ENCODE results near the gene MRPL2. TPM values are rescaled to one million over a fixed set of nuclear protein-coding genes. Genes with fewer than 3 reads are reported as not detected.

MRPL2 gene
- total and polyA plus RNA-seq, 2 of the 8 experiments (the other 6 are each of a cell fraction or from before 2014, with no cell fraction given): 58.7 to 99.9 TPM

GRCh38 chr6:43047998-43048397 is 11.2 kb downstream of the MRPL2 start (continued):
- TF ChIP-seq, protein P1, sequence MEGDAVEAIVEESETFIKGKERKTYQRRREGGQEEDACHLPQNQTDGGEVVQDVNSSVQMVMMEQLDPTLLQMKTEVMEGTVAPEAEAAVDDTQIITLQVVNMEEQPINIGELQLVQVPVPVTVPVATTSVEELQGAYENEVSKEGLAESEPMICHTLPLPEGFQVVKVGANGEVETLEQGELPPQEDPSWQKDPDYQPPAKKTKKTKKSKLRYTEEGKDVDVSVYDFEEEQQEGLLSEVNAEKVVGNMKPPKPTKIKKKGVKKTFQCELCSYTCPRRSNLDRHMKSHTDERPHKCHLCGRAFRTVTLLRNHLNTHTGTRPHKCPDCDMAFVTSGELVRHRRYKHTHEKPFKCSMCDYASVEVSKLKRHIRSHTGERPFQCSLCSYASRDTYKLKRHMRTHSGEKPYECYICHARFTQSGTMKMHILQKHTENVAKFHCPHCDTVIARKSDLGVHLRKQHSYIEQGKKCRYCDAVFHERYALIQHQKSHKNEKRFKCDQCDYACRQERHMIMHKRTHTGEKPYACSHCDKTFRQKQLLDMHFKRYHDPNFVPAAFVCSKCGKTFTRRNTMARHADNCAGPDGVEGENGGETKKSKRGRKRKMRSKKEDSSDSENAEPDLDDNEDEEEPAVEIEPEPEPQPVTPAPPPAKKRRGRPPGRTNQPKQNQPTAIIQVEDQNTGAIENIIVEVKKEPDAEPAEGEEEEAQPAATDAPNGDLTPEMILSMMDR (IDR thresholded peaks at IDR 0.05; ENCODE audit: control extremely low read depth in 1 of 3, insufficient read depth in 1 of 3, low read depth in 1 of 3, low read length in 3 of 3): no peak
- no peak for TF ChIP-seq CREB1 (IDR thresholded peaks at IDR 0.05)
- TF ChIP-seq ATF3 (IDR thresholded peaks at IDR 0.05; ENCODE audit: insufficient read depth, low read depth, low read length): no peak
- TF ChIP-seq SP2 (IDR thresholded peaks at IDR 0.05; ENCODE audit: low read length): no peak
- no peak for TF ChIP-seq RNF2 (IDR thresholded peaks at IDR 0.05; ENCODE audit: borderline replicate concordance, low read depth, low read length, missing control alignments, poor library complexity, severe bottlenecking)
- no peak for TF ChIP-seq CHD2 (IDR thresholded peaks at IDR 0.05; ENCODE audit: low read length)
